Prostate gland (tissue), 2 donors: Measurements from ENCODE around the gene GOLT1A.

Source experiments
- CTCF ChIP-seq, 4 experiments: fragments of 200-600 bp in 2 of 4; fragments of 450-650 bp in 2 of 4; sonication (generic) in 2 of 4; IDR thresholded peaks; 1 replicate in 3 of 4; 2 replicates in 1 of 4; pipeline ENCODE4 v1.5.1; 2016 to 2019; ENCODE audit warnings: antibody characterized with exemption in 4 of 4, mild to moderate bottlenecking in 2 of 4, moderate library complexity in 2 of 4
- POLR2A ChIP-seq: fragments of 450-650 bp; IDR thresholded peaks from one replicate; pipeline ENCODE4 v1.6.1; 2016; ENCODE audit warnings: antibody characterized with exemption, mild to moderate bottlenecking
- POLR2AphosphoS5 ChIP-seq: sonication (generic); formaldehyde crosslinking; IDR thresholded peaks from one replicate; pipeline ENCODE4 v1.6.1; 2017; ENCODE audit warnings: antibody characterized with exemption

- peak in 2 of 4 experiments; percentile 11 to 39 for TF ChIP-seq CTCF (IDR thresholded peaks at IDR 0.05)
- TF ChIP-seq POLR2AphosphoS5: peak; percentile 21
- no peak for TF ChIP-seq POLR2A
Observed at GRCh38 chr1:204241050-204241449, 27.3 kb upstream of the GOLT1A start.
